ENCODE measurements around the gene DAB2IP.

The DAB2IP gene

GRCh38 chr9:121819428-121820231, 168.2 kb downstream of the DAB2IP start:
- H3K4me3 ChIP-seq (ENCODE audit: low read depth, low read length): no peak overlapping the region
- peak; percentile 25 for DNase-seq (ENCODE audit: low read depth, low spot score)
- TF ChIP-seq, protein P1, sequence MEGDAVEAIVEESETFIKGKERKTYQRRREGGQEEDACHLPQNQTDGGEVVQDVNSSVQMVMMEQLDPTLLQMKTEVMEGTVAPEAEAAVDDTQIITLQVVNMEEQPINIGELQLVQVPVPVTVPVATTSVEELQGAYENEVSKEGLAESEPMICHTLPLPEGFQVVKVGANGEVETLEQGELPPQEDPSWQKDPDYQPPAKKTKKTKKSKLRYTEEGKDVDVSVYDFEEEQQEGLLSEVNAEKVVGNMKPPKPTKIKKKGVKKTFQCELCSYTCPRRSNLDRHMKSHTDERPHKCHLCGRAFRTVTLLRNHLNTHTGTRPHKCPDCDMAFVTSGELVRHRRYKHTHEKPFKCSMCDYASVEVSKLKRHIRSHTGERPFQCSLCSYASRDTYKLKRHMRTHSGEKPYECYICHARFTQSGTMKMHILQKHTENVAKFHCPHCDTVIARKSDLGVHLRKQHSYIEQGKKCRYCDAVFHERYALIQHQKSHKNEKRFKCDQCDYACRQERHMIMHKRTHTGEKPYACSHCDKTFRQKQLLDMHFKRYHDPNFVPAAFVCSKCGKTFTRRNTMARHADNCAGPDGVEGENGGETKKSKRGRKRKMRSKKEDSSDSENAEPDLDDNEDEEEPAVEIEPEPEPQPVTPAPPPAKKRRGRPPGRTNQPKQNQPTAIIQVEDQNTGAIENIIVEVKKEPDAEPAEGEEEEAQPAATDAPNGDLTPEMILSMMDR (IDR thresholded peaks at IDR 0.05; ENCODE audit: low read depth, low read length): no peak
- in situ Hi-C loops (cut with HindIII; ENCODE audit: low sequenced_read_pairs): no loop called here

DNA sequence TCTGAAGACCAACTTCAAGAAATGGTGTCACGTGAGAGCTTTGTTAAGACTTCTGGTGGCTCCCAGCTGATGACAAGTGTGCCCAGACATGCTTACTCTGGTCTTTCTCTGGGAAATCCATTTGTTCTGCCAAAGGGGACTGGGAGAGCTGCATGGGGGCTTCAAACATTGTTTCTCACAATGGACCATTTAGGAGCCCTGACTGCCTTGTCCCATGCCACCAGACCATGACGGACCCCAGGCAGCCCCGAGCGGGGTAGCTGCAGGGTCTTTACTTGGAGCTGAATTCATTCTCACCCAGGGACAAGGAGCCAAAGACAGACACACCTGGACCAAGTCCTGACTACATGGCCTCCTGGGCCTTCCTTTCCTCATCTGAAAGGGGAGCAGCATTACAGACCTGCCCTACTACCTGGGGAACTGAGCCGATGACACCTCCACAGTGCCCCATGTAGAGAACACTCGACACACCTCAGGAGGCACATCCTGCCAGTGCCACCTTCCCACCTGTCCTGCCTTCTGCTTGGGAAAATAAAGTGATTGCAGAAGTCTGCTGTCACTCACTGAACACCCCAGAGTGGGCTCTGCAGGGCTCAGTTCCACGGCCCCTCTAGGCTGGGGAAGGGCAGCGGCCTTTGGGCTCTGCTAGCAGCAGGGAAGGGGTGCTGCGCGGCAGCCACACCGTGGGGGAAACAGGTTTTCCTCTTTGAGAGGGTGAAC, 169.0 kb downstream of the DAB2IP start:
- TF ChIP-seq, protein P1 (IDR thresholded peaks at IDR 0.05; ENCODE audit: low read depth, low read length): no peak
- DNase-seq (ENCODE audit: low read depth, low spot score): no peak
- in situ Hi-C loops (cut with HindIII; ENCODE audit: low sequenced_read_pairs): no loop called here
- H3K4me3 ChIP-seq (ENCODE audit: low read depth, low read length): no peak overlapping the region

DNA sequence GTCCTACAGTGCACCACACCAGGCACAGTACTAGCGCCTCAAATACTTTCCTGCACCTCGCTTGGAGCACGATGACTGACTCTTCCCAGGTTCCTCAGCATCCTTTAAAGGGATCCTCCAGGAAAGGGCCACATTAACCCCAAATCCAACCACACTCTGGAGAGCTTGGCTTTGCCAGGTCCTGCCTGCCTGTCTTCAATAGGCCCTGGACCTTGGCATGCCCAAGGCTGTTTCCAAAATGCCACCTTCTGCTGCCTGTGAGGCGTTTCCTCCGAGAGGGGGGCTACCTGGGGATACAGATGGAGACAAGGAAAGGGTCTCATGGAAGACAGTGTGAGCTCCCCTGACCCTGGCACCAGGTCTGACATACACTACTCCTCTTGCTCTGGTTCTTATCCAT, 169.9 kb downstream of the DAB2IP start:
- TF ChIP-seq, protein P1 (IDR thresholded peaks at IDR 0.05; ENCODE audit: low read depth, low read length): no peak
- H3K4me3 ChIP-seq (ENCODE audit: low read depth, low read length): no peak overlapping the region
- no peak for DNase-seq (ENCODE audit: low read depth, low spot score)
- in situ Hi-C loops (cut with HindIII; ENCODE audit: low sequenced_read_pairs): no loop called here

- in situ Hi-C loops (cut with HindIII; ENCODE audit: low sequenced_read_pairs): no loop called here
- DNase-seq (ENCODE audit: low read depth, low spot score): no peak
- TF ChIP-seq, protein P1 (IDR thresholded peaks at IDR 0.05; ENCODE audit: low read depth, low read length): no peak
- no peak overlapping the region for H3K4me3 ChIP-seq (ENCODE audit: low read depth, low read length)
Observed at GRCh38 chr9:121822093-121823085, 171.0 kb downstream of the DAB2IP start.

DNA sequence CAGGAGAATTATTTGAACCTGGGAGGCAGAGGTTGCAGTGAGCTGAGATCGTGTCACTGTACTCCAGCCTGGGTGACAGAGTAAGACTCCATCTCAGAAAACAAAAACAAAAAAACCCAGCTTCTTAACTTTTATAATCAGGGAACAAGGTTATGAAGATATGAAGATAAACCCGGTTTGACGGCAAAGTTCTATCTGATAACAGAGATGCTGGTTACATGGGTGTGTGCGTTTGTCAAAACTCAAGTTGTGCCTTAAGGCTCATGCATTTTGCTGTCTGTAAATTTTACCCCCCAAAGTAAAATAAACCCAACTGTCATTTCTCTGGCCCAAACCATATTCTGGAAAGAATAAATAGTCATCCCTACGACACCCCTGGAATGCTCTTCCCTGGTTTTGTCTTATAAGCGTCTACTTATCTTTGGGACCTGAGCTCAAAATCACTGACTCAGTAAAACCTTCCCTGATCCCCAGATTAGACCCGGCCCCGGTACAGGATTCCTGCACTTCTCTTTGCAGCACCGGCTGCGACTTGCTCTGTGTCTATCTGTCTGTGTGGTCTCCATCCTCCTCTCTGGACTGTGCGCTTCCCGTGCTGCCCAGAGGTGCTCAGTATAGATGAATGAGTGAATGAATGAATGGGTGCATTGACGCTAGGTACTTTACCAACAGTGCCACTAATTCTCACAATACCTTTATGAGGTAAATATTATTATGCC, 172.2 kb downstream of the DAB2IP start:
- in situ Hi-C loops (cut with HindIII; ENCODE audit: low sequenced_read_pairs): no loop called here
- no peak overlapping the region for H3K4me3 ChIP-seq (ENCODE audit: low read depth, low read length)
- no peak for DNase-seq (ENCODE audit: low read depth, low spot score)
- TF ChIP-seq, protein P1 (IDR thresholded peaks at IDR 0.05; ENCODE audit: low read depth, low read length): no peak

All from astrocyte of the spinal cord (primary cell).